ENCODE results near the gene RRP1.

The RRP1 gene

GRCh38 chr21:43762303-43763128 is 26.9 kb upstream of the RRP1 start:
- no peaks in the 10 kb centered on the region for H3K27me3 ChIP-seq (ENCODE audit: insufficient read depth, low read length)
- no peaks in the 10 kb centered on the region for H3F3A ChIP-seq (ENCODE audit: insufficient read depth, low read length)
- H3K36me3 ChIP-seq (ENCODE audit: insufficient read depth, low read length): peaks cover 8% of the 10 kb centered on the region; the same call in 1 of the 2 replicates
- H3K9me2 ChIP-seq (ENCODE audit: low read depth, low read length): no peaks in the 10 kb centered on the region
- no peaks in the 10 kb centered on the region for H4K20me1 ChIP-seq (ENCODE audit: insufficient read depth, low read length)
- no peaks in the 10 kb centered on the region for H3K9me3 ChIP-seq (ENCODE audit: low read length)
- H3K4me1 ChIP-seq (ENCODE audit: insufficient read depth, low read length, severe bottlenecking): no peaks in the 10 kb centered on the region
- no peaks in the 10 kb centered on the region for H3K79me2 ChIP-seq (ENCODE audit: insufficient read depth, low read length)
- H2AFZ ChIP-seq (ENCODE audit: low read length): no peak overlapping the region
- no peak overlapping the region for H3K27ac ChIP-seq (ENCODE audit: low read depth, low read length, poor library complexity, severe bottlenecking)
- TF ChIP-seq CTCF (IDR thresholded peaks at IDR 0.05; ENCODE audit: low read length): no peak
- TF ChIP-seq EZH2 (IDR thresholded peaks at IDR 0.05; ENCODE audit: borderline replicate concordance, low read length): no peak
- no peak overlapping the region for H3K4me2 ChIP-seq (ENCODE audit: low read length)
- H3K4me3 ChIP-seq (ENCODE audit: low read depth, low read length, poor library complexity, severe bottlenecking): no peak overlapping the region
- H3K9ac ChIP-seq (ENCODE audit: low read length): no peak overlapping the region

GRCh38 chr21:43763901-43764523 is 25.4 kb upstream of the RRP1 start:
- Histone ChIP-seq H3K9me2 (ENCODE audit: low read depth, low read length) (no peaks in the 10 kb centered on the region), H3F3A (ENCODE audit: insufficient read depth, low read length) (no peaks in the 10 kb centered on the region), H3K4me2 (ENCODE audit: low read length) (no peak overlapping the region), H3K9me3 (ENCODE audit: low read length) (no peaks in the 10 kb centered on the region), H3K4me1 (ENCODE audit: insufficient read depth, low read length, severe bottlenecking) (no peaks in the 10 kb centered on the region), H3K9ac (ENCODE audit: low read length) (no peak overlapping the region), H2AFZ (ENCODE audit: low read length) (no peak overlapping the region), H3K79me2 (ENCODE audit: insufficient read depth, low read length) (no peaks in the 10 kb centered on the region), H3K4me3 (ENCODE audit: low read depth, low read length, poor library complexity, severe bottlenecking) (no peak overlapping the region), H3K27ac (ENCODE audit: low read depth, low read length, poor library complexity, severe bottlenecking) (no peak overlapping the region), H3K27me3 (ENCODE audit: insufficient read depth, low read length) (no peaks in the 10 kb centered on the region), H3K36me3 (ENCODE audit: insufficient read depth, low read length) (peaks cover 8% of the 10 kb centered on the region; the same call in 1 of the 2 replicates), H4K20me1 (ENCODE audit: insufficient read depth, low read length) (no peaks in the 10 kb centered on the region)
- TF ChIP-seq CTCF (IDR thresholded peaks at IDR 0.05; ENCODE audit: low read length) (no peak), EZH2 (IDR thresholded peaks at IDR 0.05; ENCODE audit: borderline replicate concordance, low read length) (no peak)

GRCh38 chr21:43764576-43765495 is 24.5 kb upstream of the RRP1 start:
- H3K9ac ChIP-seq (ENCODE audit: low read length): no peak overlapping the region
- no peak overlapping the region for H2AFZ ChIP-seq (ENCODE audit: low read length)
- H4K20me1 ChIP-seq (ENCODE audit: insufficient read depth, low read length): no peaks in the 10 kb centered on the region
- no peaks in the 10 kb centered on the region for H3K9me3 ChIP-seq (ENCODE audit: low read length)
- no peak overlapping the region for H3K27ac ChIP-seq (ENCODE audit: low read depth, low read length, poor library complexity, severe bottlenecking)
- H3K4me3 ChIP-seq (ENCODE audit: low read depth, low read length, poor library complexity, severe bottlenecking): no peak overlapping the region
- H3K9me2 ChIP-seq (ENCODE audit: low read depth, low read length): no peaks in the 10 kb centered on the region
- H3K4me1 ChIP-seq (ENCODE audit: insufficient read depth, low read length, severe bottlenecking): no peaks in the 10 kb centered on the region
- H3K27me3 ChIP-seq (ENCODE audit: insufficient read depth, low read length): no peaks in the 10 kb centered on the region
- no peaks in the 10 kb centered on the region for H3K79me2 ChIP-seq (ENCODE audit: insufficient read depth, low read length)
- H3K36me3 ChIP-seq (ENCODE audit: insufficient read depth, low read length): peaks cover 8% of the 10 kb centered on the region; the same call in 1 of the 2 replicates
- no peak for TF ChIP-seq CTCF (IDR thresholded peaks at IDR 0.05; ENCODE audit: low read length)
- no peak for TF ChIP-seq EZH2 (IDR thresholded peaks at IDR 0.05; ENCODE audit: borderline replicate concordance, low read length)
- H3F3A ChIP-seq (ENCODE audit: insufficient read depth, low read length): no peaks in the 10 kb centered on the region
- no peak overlapping the region for H3K4me2 ChIP-seq (ENCODE audit: low read length)

Data from OCI-LY1 (cell line).